GM12891 (cell line): ENCODE results near the gene LRRC59.

Source experiments
- POLR2A ChIP-seq: IDR thresholded peaks from 2 replicates; pipeline ENCODE4 v1.6.1; 2011; ENCODE audit warnings: low read depth, low read length, control low read depth
- POLR2AphosphoS5 ChIP-seq: IDR thresholded peaks from 2 replicates; pipeline ENCODE4 v1.6.1; 2011; ENCODE audit warnings: low read depth, low read length, control low read depth
- POU2F2 ChIP-seq: IDR thresholded peaks from 2 replicates; pipeline ENCODE4 v1.6.1; 2011; ENCODE audit warnings: low read depth, mild to moderate bottlenecking, control low read depth, low read length, moderate library complexity
- TAF1 ChIP-seq: IDR thresholded peaks from 2 replicates; pipeline ENCODE4 v1.6.1; 2011; ENCODE audit warnings: low read depth, low read length, control low read depth

GRCh38 chr17:50359998-50360461 lies 37.3 kb downstream of the LRRC59 start:
- TF ChIP-seq TAF1 (no peak), POLR2AphosphoS5 (no peak), POLR2A (no peak), POU2F2 (no peak)
